ENCODE data around the gene ZSCAN21. TPM values are rescaled to one million over a fixed set of nuclear protein-coding genes. Genes with fewer than 3 reads are reported as not detected.
A peak's percentile ranks its signal among the peaks of the same experiment; 100 is the strongest.

Gene ZSCAN21
- total RNA-seq, 1 donor, result 9.8 TPM

GRCh38 chr7:100065452-100066186, 16.0 kb downstream of the ZSCAN21 start:
- Histone ChIP-seq H3K9me3 (ENCODE audit: low read depth, low read length) (peaks cover 15% of the 10 kb centered on the region), H2AFZ (ENCODE audit: low read length) (no peak overlapping the region), H3K4me2 (ENCODE audit: insufficient read depth, low read length) (no peak overlapping the region), H3K79me2 (ENCODE audit: insufficient read depth, low read length) (no peaks in the 10 kb centered on the region), H3K4me1 (ENCODE audit: insufficient read depth, low read length) (no peaks in the 10 kb centered on the region), H3K27ac (ENCODE audit: low read depth, low read length) (no peak overlapping the region), H4K20me1 (ENCODE audit: insufficient read depth, low read length) (no peaks in the 10 kb centered on the region), H3K27me3 (ENCODE audit: insufficient read depth, low read length) (no peaks in the 10 kb centered on the region), H3K4me3 (ENCODE audit: insufficient read depth, low read length) (no peak overlapping the region), H3K36me3 (ENCODE audit: insufficient read depth, low read length) (peaks cover 44% of the 10 kb centered on the region)
- no peak for TF ChIP-seq CTCF (IDR thresholded peaks at IDR 0.05; ENCODE audit: extremely low read depth, low read depth, low read length)
- peak; percentile 51 for DNase-seq (ENCODE audit: insufficient read length, low spot score, missing footprints)

- H3K4me1 ChIP-seq (ENCODE audit: insufficient read depth, low read length), result no peaks in the 10 kb centered on the region
- H3K9me3 ChIP-seq (ENCODE audit: low read depth, low read length), result peaks cover 29% of the 10 kb centered on the region
- peaks cover 45% of the 10 kb centered on the region for H3K36me3 ChIP-seq (ENCODE audit: insufficient read depth, low read length)
- H3K4me2 ChIP-seq (ENCODE audit: insufficient read depth, low read length), result no peak overlapping the region
- no peak for TF ChIP-seq CTCF (IDR thresholded peaks at IDR 0.05; ENCODE audit: extremely low read depth, low read depth, low read length)
- no peak for DNase-seq (ENCODE audit: insufficient read length, low spot score, missing footprints)
- H3K27ac ChIP-seq (ENCODE audit: low read depth, low read length), result no peak overlapping the region
- no peaks in the 10 kb centered on the region for H3K27me3 ChIP-seq (ENCODE audit: insufficient read depth, low read length)
- H3K79me2 ChIP-seq (ENCODE audit: insufficient read depth, low read length), result no peaks in the 10 kb centered on the region
- H2AFZ ChIP-seq (ENCODE audit: low read length), result no peak overlapping the region
- H4K20me1 ChIP-seq (ENCODE audit: insufficient read depth, low read length), result peaks cover 2% of the 10 kb centered on the region
- H3K4me3 ChIP-seq (ENCODE audit: insufficient read depth, low read length), result no peak overlapping the region
Measured at GRCh38 chr7:100066953-100067352, 17.4 kb downstream of the ZSCAN21 start.

GRCh38 chr7:100069991-100070390, 20.4 kb downstream of the ZSCAN21 start:
- no peak for DNase-seq (ENCODE audit: insufficient read length, low spot score, missing footprints)
- H3K79me2 ChIP-seq (ENCODE audit: insufficient read depth, low read length), result peaks cover 5% of the 10 kb centered on the region
- H2AFZ ChIP-seq (ENCODE audit: low read length), result no peak overlapping the region
- no peak for TF ChIP-seq CTCF (IDR thresholded peaks at IDR 0.05; ENCODE audit: extremely low read depth, low read depth, low read length)
- H3K36me3 ChIP-seq (ENCODE audit: insufficient read depth, low read length), result peaks cover 56% of the 10 kb centered on the region
- peak overlapping the region; percentile 6 for H3K4me3 ChIP-seq (ENCODE audit: insufficient read depth, low read length)
- no peaks in the 10 kb centered on the region for H3K4me1 ChIP-seq (ENCODE audit: insufficient read depth, low read length)
- H4K20me1 ChIP-seq (ENCODE audit: insufficient read depth, low read length), result peaks cover 2% of the 10 kb centered on the region
- peaks cover 37% of the 10 kb centered on the region for H3K9me3 ChIP-seq (ENCODE audit: low read depth, low read length)
- H3K4me2 ChIP-seq (ENCODE audit: insufficient read depth, low read length), result no peak overlapping the region
- no peaks in the 10 kb centered on the region for H3K27me3 ChIP-seq (ENCODE audit: insufficient read depth, low read length)
- H3K27ac ChIP-seq (ENCODE audit: low read depth, low read length), result no peak overlapping the region

GRCh38 chr7:100071018-100071723, 21.6 kb downstream of the ZSCAN21 start:
- peaks cover 68% of the 10 kb centered on the region for H3K36me3 ChIP-seq (ENCODE audit: insufficient read depth, low read length)
- no peak overlapping the region for H3K4me2 ChIP-seq (ENCODE audit: insufficient read depth, low read length)
- peaks cover 2% of the 10 kb centered on the region for H4K20me1 ChIP-seq (ENCODE audit: insufficient read depth, low read length)
- H2AFZ ChIP-seq (ENCODE audit: low read length), result no peak overlapping the region
- TF ChIP-seq CTCF (IDR thresholded peaks at IDR 0.05; ENCODE audit: extremely low read depth, low read depth, low read length), result no peak
- no peak overlapping the region for H3K27ac ChIP-seq (ENCODE audit: low read depth, low read length)
- peaks cover 37% of the 10 kb centered on the region for H3K9me3 ChIP-seq (ENCODE audit: low read depth, low read length)
- H3K4me1 ChIP-seq (ENCODE audit: insufficient read depth, low read length), result no peaks in the 10 kb centered on the region
- peaks cover 16% of the 10 kb centered on the region for H3K79me2 ChIP-seq (ENCODE audit: insufficient read depth, low read length)
- no peaks in the 10 kb centered on the region for H3K27me3 ChIP-seq (ENCODE audit: insufficient read depth, low read length)
- DNase-seq (ENCODE audit: insufficient read length, low spot score, missing footprints), result peak; percentile 11
- peak overlapping the region; percentile 24 for H3K4me3 ChIP-seq (ENCODE audit: insufficient read depth, low read length)

Measured in osteoblast (primary cell).